GM12865 (cell line): Measurements from ENCODE around the gene UNC5B.

Experiments
- DNase-seq: peaks from one replicate; pipeline ENCODE4 v3.0.0; 2010; ENCODE audit warnings: low read depth
- H3K4me3 ChIP-seq: 2 replicates; pipeline ENCODE4 v1.5.1; 2011; ENCODE audit warnings: mild to moderate bottlenecking, low read depth, low read length, control low read depth
- CTCF ChIP-seq: IDR thresholded peaks from 2 replicates; pipeline ENCODE4 v1.5.1; 2011; ENCODE audit warnings: low read length, control low read depth, low read depth, inconsistent platforms; ENCODE audit not compliant: insufficient read depth; ENCODE audit errors: missing control alignments

The UNC5B gene

GRCh38 chr10:71258446-71259145, 46.2 kb downstream of the UNC5B start:
- no peak for DNase-seq
- TF ChIP-seq CTCF, result no peak
- H3K4me3 ChIP-seq, result no peak overlapping the region

- DNase-seq, result no peak
- TF ChIP-seq CTCF, result no peak
- no peak overlapping the region for H3K4me3 ChIP-seq
Observed at GRCh38 chr10:71259282-71259681, 46.9 kb downstream of the UNC5B start.

- no peak overlapping the region for H3K4me3 ChIP-seq
- TF ChIP-seq CTCF, result no peak
- DNase-seq, result no peak
Observed at GRCh38 chr10:71259815-71260501, 47.6 kb downstream of the UNC5B start.

GRCh38 chr10:71260622-71261325, 48.4 kb downstream of the UNC5B start:
- no peak for TF ChIP-seq CTCF
- DNase-seq, result no peak

GRCh38 chr10:71262027-71262426, 49.7 kb downstream of the UNC5B start:
- H3K4me3 ChIP-seq, result no peak overlapping the region
- DNase-seq, result no peak
- TF ChIP-seq CTCF, result no peak

More at GRCh38 chr10:71260622-71261325, 48.4 kb downstream of the UNC5B start:
- no peak overlapping the region for H3K4me3 ChIP-seq

- no peak for DNase-seq
- no peak for TF ChIP-seq CTCF
- H3K4me3 ChIP-seq, result no peak overlapping the region
Observed at GRCh38 chr10:71262817-71263216, 50.4 kb downstream of the UNC5B start.
